GM12872 (cell line): Measurements from ENCODE around the gene RIMS1.

ENCODE experiments used
- TF ChIP-seq, protein P1 (sequence below): IDR thresholded peaks from 3 replicates; pipeline ENCODE4 v1.5.1; 2011; ENCODE audit warnings: low read depth, mild to moderate bottlenecking, low read length, moderate library complexity; ENCODE audit not compliant: insufficient read depth

The RIMS1 gene

DNA sequence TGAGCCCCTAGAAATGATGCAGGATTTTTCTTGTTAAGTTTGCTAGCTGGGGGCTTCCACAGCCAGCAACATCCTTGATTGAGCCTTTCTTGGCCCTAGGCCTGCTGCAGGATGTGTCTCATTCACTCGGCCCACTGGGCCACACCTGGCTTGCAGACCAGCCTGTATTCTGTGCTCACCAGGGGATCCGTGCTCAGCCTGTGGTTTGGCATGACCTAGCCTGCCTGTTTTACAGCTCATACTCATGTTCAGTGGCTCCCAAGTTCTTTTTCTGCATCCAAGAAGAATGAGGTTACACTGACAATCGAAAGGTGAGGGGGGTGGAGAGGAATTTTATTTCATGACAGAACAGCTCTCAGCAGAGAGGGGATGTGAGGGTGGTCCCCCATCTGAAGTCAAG is 263.4 kb downstream of the RIMS1 start:
- TF ChIP-seq, protein P1, sequence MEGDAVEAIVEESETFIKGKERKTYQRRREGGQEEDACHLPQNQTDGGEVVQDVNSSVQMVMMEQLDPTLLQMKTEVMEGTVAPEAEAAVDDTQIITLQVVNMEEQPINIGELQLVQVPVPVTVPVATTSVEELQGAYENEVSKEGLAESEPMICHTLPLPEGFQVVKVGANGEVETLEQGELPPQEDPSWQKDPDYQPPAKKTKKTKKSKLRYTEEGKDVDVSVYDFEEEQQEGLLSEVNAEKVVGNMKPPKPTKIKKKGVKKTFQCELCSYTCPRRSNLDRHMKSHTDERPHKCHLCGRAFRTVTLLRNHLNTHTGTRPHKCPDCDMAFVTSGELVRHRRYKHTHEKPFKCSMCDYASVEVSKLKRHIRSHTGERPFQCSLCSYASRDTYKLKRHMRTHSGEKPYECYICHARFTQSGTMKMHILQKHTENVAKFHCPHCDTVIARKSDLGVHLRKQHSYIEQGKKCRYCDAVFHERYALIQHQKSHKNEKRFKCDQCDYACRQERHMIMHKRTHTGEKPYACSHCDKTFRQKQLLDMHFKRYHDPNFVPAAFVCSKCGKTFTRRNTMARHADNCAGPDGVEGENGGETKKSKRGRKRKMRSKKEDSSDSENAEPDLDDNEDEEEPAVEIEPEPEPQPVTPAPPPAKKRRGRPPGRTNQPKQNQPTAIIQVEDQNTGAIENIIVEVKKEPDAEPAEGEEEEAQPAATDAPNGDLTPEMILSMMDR = no peak

DNA sequence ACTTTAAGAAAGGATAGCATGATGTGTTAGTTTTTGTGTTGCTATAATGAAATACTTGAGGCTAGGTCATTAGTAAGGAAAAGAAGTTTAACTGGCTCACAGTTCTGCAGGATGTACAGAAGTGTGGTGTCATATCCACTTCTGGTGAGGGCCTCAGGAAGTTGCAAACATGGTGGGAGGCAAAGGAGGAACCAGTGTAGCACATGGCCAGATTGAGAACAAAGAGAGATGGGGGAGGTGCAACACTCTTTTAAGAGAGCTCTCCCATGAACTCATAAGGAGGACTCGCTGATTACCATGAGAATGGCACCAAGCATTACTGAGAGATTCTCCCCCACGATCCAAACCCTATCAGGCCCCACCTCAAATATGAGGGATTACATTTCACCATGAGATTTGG is 265.4 kb downstream of the RIMS1 start:
- TF ChIP-seq, protein P1 = no peak

DNA sequence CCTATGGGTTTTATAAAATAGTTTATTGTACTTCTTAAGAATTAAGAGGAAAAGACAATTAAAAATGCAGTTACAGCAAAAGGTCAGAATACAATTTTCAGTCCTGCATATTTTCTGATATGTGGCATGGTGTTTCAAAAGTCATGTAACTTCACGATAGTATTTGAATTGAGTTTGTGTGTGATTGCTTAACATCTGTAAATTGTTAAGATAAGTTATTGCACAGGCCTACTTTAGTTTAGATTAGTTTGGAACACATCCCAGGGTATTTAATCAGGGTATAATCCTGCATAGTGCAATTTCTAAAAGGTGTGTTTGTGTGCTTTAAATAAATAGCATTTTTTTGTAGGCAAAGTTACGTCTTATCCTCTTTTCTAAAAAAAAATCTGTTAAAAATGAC is 289.6 kb downstream of the RIMS1 start:
- TF ChIP-seq, protein P1 = no peak

DNA sequence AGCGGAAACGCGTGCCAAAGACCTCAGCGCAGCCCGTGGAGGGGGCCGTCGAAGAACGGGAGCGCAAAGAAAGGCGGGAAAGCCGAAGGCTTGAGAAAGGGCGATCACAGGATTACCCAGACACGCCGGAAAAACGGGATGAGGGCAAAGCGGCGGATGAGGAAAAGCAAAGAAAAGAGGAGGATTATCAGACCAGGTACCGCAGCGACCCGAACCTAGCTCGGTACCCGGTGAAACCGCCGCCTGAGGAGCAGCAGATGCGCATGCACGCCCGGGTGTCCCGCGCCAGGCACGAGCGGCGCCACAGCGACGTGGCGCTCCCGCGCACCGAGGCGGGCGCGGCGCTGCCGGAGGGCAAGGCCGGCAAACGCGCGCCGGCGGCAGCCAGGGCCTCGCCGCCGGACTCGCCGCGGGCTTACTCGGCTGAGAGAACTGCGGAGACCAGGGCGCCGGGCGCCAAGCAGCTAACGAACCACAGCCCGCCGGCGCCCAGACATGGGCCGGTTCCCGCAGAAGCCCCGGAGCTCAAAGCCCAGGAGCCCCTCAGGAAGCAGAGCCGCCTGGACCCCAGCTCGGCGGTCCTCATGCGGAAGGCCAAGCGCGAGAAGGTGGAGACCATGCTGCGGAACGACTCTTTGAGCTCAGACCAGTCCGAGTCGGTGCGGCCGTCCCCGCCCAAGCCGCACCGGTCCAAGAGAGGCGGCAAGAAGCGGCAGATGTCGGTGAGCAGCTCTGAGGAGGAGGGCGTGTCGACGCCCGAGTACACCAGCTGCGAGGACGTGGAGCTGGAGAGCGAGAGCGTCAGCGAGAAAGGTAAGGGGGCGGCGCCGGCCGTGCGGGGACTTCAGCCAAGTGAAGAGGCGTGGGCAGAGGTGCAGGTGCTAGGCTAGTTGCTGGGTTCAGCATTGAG is 296.2 kb downstream of the RIMS1 start:
- TF ChIP-seq, protein P1 = no peak

DNA sequence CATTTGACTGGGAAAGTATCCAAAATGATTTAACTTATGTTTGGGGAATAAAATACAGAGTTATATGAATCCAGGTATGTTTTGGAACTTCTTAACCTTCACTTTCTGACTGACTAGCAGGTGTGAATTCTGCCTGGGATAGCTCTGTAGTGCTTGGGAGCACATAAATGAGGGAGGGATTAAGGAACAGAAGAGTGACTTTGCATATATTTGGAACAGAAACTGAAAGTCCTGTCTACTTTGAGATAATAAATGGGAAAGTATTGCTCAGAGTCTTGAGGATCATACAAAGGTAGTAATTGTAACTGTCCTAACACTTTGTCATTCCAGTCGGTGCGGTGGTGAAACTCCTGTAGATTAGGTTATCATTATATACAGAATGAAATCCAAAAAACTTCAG is 317.6 kb downstream of the RIMS1 start:
- TF ChIP-seq, protein P1 = no peak

DNA sequence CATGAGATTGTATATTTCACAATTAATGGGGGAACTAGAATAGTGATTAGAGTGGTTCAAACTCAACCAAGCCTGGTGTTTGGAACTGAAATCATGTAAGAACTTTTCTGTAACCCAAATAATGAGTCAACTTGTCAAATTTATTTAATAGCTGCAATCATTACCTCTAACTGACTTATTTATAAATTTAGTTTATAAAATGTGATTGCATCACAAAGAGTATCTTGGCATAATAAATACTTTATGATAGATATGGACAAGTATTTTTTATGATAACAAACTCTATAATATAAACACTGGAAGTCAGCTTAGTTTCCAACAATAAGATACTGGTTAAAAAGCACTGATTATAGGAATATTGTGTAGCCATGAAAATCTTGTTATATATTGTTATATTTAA is 319.1 kb downstream of the RIMS1 start:
- TF ChIP-seq, protein P1 = no peak

DNA sequence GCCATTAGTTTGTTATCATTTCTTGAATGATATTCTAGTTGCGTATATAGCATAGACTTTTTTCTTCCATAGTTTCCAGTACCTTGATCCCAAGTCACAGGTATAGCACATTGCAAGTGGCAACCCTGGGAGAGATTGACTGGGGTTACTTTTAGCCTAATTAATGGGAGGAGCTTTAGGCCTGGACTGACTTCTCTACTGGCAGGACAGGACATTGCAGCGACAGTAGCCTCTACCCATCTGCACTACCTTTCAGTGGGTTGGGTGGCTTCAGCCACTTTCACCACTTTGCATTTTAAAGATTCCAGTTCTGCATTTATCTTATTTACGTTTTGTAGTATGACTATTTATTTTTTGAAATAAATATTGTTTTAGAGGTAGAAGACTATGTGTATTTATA is 320.3 kb downstream of the RIMS1 start:
- TF ChIP-seq, protein P1 = no peak
